Tibial artery (tissue), 4 donors: Measurements from ENCODE around the gene MT1A.

Experiments
- DNase-seq, 2 donors: peaks; one replicate each; pipeline ENCODE4 v3.0.0-alpha.2; 2019
- H3K27ac ChIP-seq, 2 donors: fragments of 200-600 bp; sonication (generic) in 1 of 2; 1 replicate in 1 of 2; 2 replicates in 1 of 2; pipeline ENCODE4 v1.5.1; 2018 to 2019; ENCODE audit warnings: mild to moderate bottlenecking in 1 of 2
- H3K27me3 ChIP-seq, 2 donors: fragments of 200-600 bp; sonication (generic) in 1 of 2; one replicate each; pipeline versions ENCODE4 v1.5.1 to v1.6.0; 2016 to 2019
- H3K36me3 ChIP-seq, 3 donors: fragments of 200-600 bp; sonication (generic) in 2 of 3; one replicate each; pipeline ENCODE4 v1.5.1; 2016 to 2019; ENCODE audit warnings: mild to moderate bottlenecking in 2 of 3
- H3K4me1 ChIP-seq, 4 donors: fragments of 200-600 bp; sonication (generic) in 2 of 4; 1 replicate in 3 of 4; 2 replicates in 1 of 4; pipeline ENCODE4 v1.5.1; 2016 to 2019
- H3K4me3 ChIP-seq, 2 donors: fragments of 200-600 bp; sonication (generic) in 1 of 2; 1 replicate in 1 of 2; 2 replicates in 1 of 2; pipeline ENCODE4 v1.5.1; 2018 to 2019; ENCODE audit warnings: mild to moderate bottlenecking in 2 of 2
- H3K9me3 ChIP-seq, 3 donors: fragments of 200-600 bp; sonication (generic) in 1 of 3; one replicate each; pipeline ENCODE4 v1.5.1; 2016 to 2019
- CTCF ChIP-seq, 2 experiments: fragments of 200-600 bp in 1 of 2; fragments of 450-650 bp in 1 of 2; IDR thresholded peaks; one replicate each; pipeline ENCODE4 v1.5.1; 2017 to 2019; ENCODE audit warnings: antibody characterized with exemption in 2 of 2, mild to moderate bottlenecking in 1 of 2, moderate library complexity in 1 of 2
- intact Hi-C: fragments of 100-400 bp; cut with DNase I; formaldehyde crosslinking; loops from one replicate; pipeline ENCODE4 v1.15.0; 2023; ENCODE audit warnings: low total_unique reads

MT1A gene

GRCh38 chr16:56632848-56633365, 5.6 kb upstream of the MT1A start:
- Histone ChIP-seq H3K27ac (peak overlapping the region; percentile 77 to 95), H3K27me3 (no peaks in the 10 kb centered on the region), H3K9me3 (no peaks in the 10 kb centered on the region), H3K36me3 (no peaks in the 10 kb centered on the region), H3K4me1 (peaks cover 0 to 52% (median 20%) of the 10 kb centered on the region in 4 donors), H3K4me3 (peak overlapping the region; percentile 64 to 67)
- intact Hi-C loops, result no loop called here
- no peak for DNase-seq
- TF ChIP-seq CTCF (IDR thresholded peaks at IDR 0.05), result no peak

GRCh38 chr16:56633535-56633934, 4.9 kb upstream of the MT1A start:
- Histone ChIP-seq H3K4me3 (peak overlapping the region; percentile 64 to 67), H3K27ac (peak overlapping the region; percentile 77 to 95), H3K36me3 (no peaks in the 10 kb centered on the region), H3K4me1 (peaks cover 0 to 54% (median 24%) of the 10 kb centered on the region in 4 donors), H3K27me3 (no peaks in the 10 kb centered on the region), H3K9me3 (no peaks in the 10 kb centered on the region)
- DNase-seq, result peak in 1 of 2 donors; percentile 66
- TF ChIP-seq CTCF (IDR thresholded peaks at IDR 0.05), result no peak
- intact Hi-C loops, result no loop called here

- Histone ChIP-seq H3K27me3 (no peaks in the 10 kb centered on the region), H3K9me3 (no peaks in the 10 kb centered on the region), H3K4me1 (peaks cover 0 to 64% (median 31%) of the 10 kb centered on the region in 4 donors), H3K4me3 (peak overlapping the region in 1 of 2 donors; percentile 67), H3K36me3 (no peaks in the 10 kb centered on the region), H3K27ac (peak overlapping the region; percentile 28 to 95)
- DNase-seq, result no peak
- TF ChIP-seq CTCF (IDR thresholded peaks at IDR 0.05), result no peak
- intact Hi-C loops, result no loop called here
Measured at GRCh38 chr16:56634715-56635440, 3.6 kb upstream of the MT1A start.

GRCh38 chr16:56635441-56635967, 3.0 kb upstream of the MT1A start:
- intact Hi-C loops, result no loop called here
- no peak for TF ChIP-seq CTCF (IDR thresholded peaks at IDR 0.05)
- H3K9me3 ChIP-seq, result no peaks in the 10 kb centered on the region
- peak overlapping the region; percentile 28 to 95 for H3K27ac ChIP-seq
- no peaks in the 10 kb centered on the region for H3K36me3 ChIP-seq
- peaks cover 0 to 64% (median 31%) of the 10 kb centered on the region in 4 donors for H3K4me1 ChIP-seq
- no peak for DNase-seq
- H3K4me3 ChIP-seq, result peak overlapping the region in 1 of 2 donors; percentile 67
- H3K27me3 ChIP-seq, result no peaks in the 10 kb centered on the region

GRCh38 chr16:56636616-56637413, 1.7 kb upstream of the MT1A start:
- intact Hi-C loops, result no loop called here

More at GRCh38 chr16:56636616-56637413, 1.7 kb upstream of the MT1A start:
- DNase-seq, result no peak
- H3K4me3 ChIP-seq, result no peak overlapping the region
- H3K27ac ChIP-seq, result peak overlapping the region in 1 of 2 donors; percentile 79
- no peaks in the 10 kb centered on the region for H3K9me3 ChIP-seq
- H3K36me3 ChIP-seq, result no peaks in the 10 kb centered on the region
- no peaks in the 10 kb centered on the region for H3K27me3 ChIP-seq
- TF ChIP-seq CTCF (IDR thresholded peaks at IDR 0.05), result no peak
- peaks cover 0 to 56% (median 29%) of the 10 kb centered on the region in 4 donors for H3K4me1 ChIP-seq
